HG03342 (cell line): ENCODE data around the gene RALGPS1.
A peak's percentile ranks its signal among the peaks of the same experiment; 100 is the strongest.

Source experiments
- ATAC-seq: cut with Tn5 transposase; IDR thresholded peaks from one replicate; pipeline ENCODE4 v1.9.1; 2021; ENCODE audit warnings: mild to moderate bottlenecking, moderate library complexity; ENCODE audit not compliant: unreplicated experiment

RALGPS1 gene

DNA sequence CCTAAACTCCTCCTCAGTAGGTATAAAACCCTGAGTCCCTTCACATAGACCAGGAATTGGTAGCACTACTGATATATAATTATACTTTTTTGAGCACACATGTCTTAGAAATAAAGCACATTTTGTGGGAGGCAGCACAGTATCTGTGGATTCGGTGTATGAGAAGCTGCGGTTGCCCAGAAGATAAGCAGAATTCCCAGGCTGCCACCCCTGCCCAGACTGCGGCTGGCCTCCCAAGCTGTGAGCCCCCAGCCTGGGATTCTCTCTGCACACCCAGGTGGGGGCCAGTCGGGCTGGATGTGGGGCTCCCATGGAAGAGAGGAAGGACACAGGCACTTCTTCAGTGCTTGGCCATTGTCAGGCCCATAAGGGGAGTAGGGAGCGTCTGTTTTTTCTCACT, 233.4 kb downstream of the RALGPS1 start:
- no peak for ATAC-seq

DNA sequence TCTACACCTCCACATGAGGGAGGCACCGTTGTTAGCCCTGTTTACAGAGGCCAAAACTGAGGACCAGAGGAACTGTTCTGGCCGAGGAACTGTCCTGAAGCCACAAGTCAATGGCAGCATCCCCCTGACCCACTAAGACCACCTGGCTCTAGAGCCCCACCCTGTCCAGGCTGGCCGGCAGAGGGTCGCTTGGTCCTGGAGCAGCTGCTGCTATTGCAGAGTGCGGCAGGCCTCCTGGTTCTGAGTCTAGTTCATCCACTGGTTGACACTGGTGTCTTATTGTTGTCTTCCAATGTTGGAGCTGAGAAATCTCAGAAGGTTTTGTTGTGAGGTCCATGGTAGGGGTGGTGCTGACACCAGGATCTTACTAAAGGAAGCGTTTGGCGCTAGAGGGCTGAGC, 234.4 kb downstream of the RALGPS1 start:
- ATAC-seq: no peak

DNA sequence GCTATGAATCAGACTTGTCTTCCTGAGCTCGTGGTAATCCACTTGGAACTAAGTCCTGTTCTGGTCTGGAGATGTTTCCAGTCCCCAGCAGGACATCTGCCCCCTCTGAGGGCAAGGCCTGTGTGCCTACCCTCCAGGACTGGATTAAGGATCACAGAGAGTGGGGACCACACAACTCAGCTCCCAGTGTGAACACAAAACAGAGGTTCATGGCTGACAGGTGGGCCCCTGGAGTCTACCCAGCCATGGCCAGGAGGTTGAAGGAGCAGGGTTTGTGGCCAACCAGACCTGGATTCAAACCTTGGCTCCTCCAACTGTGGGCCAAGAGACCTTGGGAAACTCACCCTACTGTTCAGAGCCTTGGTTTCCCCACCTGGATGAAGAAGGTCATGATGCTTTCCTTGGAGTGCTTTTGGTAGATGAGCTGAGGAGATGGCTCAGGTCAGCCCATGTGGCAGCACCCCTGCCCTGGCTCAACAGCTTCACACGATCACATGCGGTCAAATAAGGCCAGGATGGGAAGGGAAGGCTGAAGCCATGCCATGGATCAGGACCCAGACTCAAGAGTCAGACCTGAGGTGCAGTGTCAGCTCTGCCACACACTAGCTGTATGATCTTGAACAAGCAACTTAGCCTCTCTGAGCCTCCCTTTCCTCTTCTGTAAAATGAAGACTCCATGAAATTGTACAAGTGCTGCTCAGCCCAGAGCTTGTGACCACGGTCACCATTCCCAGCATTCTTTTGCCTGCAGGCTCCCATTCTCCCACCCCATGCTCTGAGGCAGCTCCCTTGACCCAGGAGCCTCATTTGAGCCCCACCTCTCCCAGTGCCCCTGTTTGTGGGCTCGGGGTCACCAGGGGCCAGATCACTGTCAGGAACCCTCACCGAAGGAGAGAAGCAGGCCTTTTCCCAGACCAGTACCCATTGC, 235.1 kb downstream of the RALGPS1 start:
- ATAC-seq: no peak

DNA sequence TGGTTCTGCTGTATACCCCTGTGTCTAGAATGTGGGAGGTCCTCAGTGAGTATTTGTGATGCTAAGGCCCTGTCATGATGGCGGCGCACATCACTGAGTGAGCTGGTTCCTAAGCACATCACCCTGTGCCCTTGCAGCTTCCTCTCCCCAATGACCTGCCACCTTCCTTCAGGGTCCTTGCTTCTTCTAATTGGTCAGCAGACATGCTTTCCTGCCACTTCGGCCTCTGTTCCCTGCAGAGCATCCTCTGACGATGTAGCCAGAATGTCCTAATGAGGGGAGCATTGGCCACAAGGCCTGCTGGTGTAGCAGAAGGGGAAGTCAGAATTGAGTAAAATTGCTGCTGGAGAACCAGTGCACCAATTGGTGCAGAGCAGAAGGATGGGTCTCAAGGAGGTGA, 238.9 kb downstream of the RALGPS1 start:
- no peak for ATAC-seq

DNA sequence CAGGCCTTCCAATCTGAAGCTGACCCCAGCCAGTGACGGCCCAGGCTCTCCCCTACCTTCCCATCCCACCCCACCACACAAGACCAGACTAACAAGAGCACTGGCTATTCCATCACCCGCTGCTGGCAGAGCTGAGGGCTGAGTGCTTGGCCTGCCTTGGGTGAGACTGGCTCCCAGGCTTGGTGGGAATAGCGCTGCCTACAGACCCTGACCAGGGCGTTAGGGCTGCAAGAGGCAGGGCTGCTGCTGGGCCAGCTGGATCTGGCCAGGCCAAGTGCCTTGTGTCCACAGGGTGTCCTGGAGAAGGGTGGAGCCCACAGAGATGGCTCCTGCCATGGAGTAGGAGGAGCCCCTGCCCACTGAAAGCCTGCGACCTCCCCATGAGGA, 239.4 kb downstream of the RALGPS1 start:
- peak; percentile 35 for ATAC-seq

DNA sequence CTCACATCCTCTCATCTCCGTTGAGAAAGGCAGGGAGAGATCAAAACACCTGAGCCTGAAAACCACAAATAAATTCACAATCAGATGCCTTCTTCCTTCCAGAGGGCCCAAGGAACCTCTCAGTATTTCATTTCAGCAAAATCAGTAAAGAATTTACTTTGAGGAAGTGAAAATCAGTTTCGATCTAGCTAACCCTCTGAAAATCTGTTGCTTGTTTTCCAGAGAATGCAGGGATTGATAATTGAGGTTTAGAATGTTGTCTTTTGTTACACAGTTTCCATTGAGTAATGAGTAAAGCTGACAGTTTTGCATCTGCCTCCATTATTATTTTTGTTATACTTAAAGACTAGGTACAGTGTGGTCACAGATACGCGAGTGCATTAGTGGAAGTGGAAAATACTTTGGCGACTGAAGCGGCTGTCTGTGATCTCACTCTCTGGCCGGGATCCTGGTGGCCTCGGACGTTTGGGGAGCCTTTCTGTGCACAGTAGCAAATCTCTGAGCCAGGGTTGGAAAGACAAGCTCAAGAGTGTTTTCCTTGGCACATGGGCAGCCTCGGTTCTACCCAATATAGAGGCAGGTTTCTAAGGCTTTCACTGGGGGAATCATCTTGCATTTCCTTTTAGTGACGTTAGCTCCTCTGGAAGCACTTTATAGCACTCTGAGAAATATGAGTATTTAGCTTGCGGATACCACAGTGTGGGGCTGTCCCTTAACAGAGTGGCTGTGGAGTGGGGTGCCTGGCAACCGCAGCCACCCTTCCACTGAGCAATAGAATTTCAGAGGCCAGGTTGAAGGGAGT, 240.0 kb downstream of the RALGPS1 start:
- ATAC-seq: peak; percentile 54

DNA sequence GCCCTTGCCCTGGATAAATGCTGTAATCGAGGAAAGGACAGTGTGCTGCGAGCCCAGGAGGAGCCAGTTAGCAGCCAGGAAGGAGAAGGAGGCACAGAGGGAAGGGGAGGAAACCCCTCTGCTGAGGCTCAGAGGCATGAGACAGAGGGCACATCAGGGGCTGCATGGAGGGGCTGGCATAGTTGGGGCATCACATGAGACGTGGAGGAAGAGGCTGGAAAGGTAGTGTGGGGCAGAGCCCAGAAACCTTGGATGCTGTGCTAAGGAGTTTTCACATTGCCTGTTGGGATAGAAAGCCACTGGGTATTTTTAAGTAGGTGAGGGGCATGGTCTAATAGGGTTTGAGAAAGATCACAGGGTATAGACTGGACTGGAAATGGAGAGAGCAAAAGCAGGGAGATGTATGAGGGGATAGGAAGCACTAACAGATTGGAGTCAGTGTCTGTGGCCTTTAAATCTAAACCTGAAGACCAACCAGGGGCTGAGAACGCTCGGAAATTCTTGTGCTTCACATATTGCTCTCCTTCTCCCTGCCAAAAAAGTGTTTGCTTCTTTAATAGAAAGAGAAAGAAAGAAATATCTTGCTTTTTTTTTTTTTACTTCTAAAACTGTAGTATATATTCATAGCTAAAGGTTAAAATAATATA, 240.9 kb downstream of the RALGPS1 start:
- ATAC-seq: no peak

DNA sequence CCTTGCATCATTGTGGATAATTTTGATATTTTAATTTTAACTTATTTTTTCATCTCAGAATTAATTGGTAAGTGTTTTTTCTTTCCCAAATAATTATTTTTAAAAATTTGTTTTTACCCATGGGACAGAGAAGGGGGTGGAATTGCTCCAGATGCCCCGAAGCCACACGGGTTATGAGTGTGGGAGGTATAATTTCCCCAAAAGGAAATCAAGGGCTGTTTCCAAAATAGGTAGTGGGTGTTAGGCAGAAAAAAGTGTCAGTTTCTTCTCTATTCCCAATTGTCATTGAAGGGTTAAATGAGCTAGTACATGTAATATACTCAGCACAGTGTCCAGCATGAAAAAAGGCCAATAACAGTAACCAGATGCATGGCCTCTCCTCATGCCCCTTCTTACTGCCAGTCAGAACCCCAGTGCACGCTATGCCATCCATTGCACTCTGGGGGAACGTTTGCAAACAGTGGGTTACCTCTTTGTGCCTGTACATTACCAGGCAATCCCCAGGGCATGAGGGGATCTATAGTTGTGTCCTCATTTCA, 244.3 kb downstream of the RALGPS1 start:
- ATAC-seq: no peak

DNA sequence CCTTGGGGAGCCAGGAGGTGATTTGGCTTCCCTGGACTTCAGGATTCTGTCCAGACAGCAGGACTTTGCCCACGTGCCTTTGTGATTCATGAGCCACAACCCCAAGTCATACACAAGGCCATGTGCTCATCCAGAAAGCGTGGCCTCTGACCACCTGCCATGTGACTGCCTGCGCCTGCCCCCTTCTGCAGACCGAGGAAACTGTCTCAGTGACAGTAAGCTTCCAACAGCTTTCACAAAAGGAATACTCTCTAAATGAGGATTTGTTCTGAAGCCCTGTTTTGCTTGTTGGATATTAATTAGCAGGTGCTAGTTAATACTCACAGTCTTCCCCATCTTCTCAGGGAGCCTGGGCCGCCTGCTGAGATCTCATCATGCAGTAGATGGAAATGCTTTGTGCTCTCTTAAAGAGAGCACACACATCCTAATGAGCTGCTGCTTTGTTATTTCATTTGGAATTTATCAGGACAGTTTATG, 244.8 kb downstream of the RALGPS1 start:
- ATAC-seq: no peak

DNA sequence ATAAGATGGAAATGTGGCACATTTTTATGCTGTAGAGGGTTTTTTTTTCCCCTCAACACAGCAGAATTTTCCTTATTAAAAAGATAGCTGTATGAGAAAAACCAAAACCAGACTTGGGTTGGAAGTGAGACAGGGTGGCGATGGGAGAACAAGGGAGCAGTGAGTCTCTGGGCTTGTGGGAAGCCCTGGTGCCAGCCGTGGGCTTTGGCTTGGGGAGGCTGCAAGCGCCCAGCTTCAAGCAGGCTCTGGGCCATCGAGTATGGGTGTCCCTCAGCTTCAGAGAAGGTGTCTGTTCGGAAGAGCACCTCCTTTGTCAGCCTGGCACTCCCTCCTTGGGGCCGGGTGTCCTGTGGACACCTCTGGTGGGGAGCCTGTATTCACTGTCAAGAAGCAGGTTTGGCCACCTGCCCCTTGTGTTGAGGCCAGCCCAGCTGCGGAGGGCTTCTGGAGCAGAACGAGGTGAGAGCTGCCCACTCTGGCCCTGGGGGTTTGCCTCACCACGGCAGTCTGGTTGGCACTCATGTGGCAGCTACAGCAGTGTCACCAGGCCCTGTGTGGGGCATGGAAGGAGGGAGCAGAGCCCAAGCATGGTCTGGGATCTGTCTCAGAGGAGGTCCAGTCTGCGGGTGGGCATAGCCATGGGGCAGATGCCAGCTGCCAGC, 245.5 kb downstream of the RALGPS1 start:
- ATAC-seq: no peak

DNA sequence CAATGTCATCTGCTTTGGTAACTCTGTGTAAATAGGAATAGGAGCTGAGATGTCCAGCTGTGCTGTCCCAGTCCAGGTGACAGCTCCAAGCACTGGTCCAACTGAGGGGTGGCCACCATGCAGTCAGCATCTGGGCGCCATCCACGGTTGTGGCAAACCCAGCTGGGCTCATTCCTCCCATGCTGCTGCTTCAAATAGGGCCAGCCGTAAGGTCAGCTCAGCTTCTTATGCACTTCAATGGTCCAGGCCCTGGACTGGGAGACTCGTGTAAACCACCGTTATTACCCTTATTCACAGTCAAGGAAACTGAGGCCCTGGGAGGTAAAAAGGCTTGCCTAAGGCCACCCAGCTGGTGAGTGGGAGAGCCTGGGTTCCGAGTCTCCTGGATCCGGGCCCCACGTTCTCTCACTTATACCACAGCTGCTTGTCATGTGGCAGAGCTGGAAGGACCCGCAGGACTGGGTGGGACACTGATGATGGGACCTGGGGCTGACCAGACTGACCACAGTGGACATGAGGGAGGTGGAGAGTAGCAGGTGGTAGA, 246.6 kb downstream of the RALGPS1 start:
- ATAC-seq: no peak

DNA sequence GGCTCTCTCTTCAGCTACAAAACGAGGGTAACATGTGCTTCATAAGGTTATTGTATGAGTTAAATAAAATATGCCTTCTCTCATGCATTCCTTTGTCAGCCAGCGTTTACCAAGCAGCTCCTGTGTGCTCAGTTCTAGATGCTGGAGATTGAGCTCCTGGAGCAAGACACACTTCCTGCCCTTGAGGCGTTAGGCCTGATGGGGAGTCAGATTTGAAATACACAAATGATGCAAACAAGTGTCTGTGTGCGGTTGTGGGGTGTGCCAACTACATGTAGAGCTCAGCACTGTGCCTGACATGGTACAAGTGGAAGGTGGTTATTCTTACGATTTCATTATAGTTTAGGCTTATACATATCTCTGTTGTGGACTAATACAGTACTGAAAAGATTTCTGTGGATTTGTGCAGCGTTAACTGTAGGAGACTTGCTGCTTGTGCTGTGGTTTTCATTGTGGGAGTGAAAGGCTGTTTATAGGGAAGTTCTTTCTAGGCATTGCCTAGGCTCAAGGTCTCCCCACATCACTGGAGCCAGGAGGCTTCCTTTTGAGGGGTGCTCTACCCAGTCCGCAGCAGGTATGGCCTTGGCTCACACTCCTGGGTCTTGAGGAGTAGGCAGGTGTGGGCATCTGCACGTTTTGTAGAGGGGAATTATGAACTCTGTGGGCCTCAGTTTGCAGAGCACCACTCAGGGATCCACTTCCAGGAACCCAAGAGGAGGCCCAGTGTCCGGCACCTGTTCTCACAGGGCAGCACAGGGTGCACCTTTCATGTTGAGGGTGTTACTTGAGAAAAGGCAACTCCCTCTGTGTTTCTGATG, 247.7 kb downstream of the RALGPS1 start:
- ATAC-seq: no peak

DNA sequence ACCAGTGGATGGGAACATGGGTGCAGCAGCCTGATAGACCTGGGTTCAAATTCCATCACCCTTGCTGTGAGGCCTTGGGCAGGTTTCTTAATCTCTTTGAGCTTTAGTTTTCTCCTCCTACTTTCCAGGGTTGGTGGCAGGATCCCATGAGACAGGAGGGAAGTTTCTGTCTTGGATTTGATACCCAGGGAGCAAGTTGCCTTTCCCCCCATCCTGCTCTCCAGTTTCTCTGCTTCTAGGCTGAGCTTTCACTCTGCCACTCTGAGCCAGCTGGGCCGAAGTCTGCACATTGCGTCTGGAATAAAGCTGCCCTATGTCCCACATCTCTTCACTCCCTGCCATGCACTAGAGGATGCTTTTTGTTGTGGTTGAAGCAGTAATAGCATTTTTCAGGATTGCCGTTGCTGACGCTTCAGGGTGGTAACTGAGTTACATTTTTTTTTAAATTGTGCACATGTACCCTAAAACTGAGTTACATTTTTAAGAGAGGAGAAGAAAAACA, 248.3 kb downstream of the RALGPS1 start:
- no peak for ATAC-seq

DNA sequence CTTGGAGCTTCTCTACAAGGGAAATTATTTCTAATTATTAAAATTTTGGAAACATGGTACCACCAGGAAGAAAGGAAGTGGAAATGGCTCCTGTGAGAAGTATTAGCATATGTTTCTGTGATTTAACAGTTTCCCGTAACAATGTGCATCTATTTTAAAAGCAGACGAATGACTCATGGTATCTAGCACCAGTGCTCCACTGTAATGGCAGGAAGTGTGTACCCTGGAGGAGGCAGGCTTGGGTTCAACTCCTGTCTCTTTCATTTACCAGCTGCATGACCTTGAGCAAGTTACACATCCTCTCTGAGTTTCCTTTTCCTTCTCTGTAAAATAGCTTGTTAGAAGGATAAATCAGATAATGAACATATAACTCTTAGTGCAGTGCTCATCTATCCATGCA, 248.8 kb downstream of the RALGPS1 start:
- no peak for ATAC-seq

DNA sequence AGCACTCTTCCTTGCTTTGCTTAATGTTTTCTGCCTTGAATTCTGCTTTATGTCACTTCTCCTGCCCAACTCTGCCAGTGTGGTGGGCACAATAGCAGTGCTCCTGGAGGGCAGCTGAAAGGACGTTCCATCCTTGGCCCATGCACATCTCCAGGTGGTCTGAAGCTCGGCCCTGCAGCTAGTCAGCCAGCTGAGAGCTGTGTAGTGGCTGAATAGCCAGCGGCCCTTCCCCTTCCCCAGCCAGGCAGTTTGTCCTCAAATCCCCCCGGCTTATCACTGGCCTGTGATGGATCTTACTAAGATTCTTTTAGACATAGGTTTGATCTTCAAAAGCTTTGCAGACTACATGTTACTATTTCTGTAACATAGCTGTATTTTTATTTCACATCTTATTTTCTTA, 250.5 kb downstream of the RALGPS1 start:
- no peak for ATAC-seq

DNA sequence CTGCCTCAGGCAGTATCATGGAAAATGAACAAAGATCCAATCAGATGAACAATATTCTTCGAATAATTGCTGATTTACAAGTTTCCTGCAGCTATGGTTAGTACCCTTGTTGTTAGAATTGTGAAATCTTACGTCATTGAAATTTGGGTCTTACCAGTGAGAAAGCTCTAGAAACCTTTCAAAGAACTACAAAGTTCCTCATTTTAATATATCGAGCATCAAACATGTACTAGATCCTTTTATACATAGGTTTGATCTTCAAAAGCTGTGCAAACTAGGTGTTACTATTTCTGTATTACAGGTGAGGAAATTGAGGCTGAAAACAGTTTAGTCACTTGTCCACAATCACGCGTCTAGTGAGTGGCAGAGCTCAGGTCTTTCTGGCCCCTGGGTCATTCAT, 251.5 kb downstream of the RALGPS1 start:
- no peak for ATAC-seq

DNA sequence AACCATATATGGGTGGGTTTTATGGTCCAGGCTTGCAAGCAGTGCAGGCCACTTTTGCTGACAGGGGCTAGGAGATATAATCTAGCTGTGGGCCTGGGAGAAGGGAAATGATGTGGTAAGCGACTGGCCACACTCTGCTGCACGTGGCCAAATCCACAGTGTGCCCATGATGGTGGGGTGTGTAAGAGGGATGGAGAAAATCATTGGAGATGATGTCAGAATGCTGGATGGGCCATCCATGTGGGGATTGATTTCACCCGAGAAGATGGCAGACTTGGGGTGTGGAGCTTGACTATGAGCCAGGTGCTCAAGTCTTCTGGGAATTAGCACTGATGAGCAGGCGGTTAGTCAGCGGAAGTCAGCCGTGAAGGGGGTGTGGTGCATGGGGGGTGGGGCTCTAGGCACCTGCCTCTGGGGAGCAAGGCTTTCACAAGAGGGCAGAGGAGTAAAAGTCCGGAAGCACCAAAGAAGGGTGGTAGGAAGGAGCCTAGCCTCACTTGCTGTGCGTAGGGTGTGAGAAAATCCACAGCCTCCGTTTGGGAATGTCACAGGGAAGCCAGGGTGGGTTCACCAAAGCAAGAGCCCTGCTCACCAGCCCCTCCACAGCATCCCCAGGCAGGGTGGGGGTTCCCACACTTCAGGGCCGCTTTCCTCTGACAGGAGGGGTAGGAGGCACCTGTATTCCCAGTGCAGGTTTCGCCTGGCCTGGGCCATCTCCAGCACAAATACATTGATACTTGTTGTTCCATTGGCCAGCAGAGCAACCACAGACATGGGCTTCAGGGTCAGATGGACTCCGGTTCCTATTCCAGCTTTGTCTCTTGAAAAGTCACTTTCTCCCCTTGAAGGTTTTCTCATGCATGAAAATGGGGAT, 252.3 kb downstream of the RALGPS1 start:
- peak; percentile 71 for ATAC-seq

DNA sequence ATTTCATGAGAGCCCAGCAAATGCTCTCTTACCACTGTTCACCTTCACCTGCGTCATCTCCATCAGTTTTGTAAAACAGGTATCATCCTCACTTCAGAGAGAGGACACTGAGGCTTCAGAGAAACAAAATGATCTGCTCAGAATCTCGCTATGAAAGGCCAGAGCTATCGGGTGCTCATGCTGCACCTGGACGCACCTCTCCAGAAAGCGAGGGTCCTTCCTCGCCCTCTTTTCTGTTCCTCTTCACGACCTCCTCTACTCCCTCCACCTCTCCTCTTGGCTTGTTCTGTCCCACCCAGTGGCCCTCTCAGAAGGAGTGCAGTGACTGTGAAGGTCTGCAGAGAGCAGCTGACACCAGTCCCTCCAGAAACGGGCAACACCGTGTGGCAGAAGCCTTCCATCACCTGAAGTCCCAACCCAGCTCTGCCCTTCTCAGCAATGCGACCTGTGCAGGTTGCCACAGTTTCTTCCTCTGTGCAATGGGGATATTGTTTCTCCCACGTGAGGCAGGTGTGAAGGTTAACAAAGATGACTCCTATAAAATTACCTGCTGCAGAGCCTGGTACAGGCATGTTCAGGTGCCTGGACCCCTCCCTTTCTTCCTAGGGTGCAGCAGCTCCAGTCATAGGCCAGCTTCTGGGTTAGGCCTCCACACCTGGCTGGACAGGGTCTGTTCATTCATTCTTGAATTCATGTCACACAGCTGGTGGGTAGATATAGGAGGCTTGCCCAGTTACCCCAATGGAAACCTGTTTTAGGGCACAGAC, 253.2 kb downstream of the RALGPS1 start:
- ATAC-seq: no peak
